Thyroid gland (tissue), 4 donors: ENCODE measurements around the gene PLXNA4. TPM values are rescaled to one million over a fixed set of nuclear protein-coding genes. Genes with fewer than 3 reads are reported as not detected.

ENCODE experiments used
- DNase-seq, 2 donors: peaks; one replicate each; pipeline ENCODE4 v3.0.0-alpha.2; 2019
- H3K27ac ChIP-seq, 3 donors: fragments of 200-600 bp; sonication (generic); 1 replicate in 2 of 3; 2 replicates in 1 of 3; pipeline ENCODE4 v1.5.1; 2016 to 2019; ENCODE audit warnings: mild to moderate bottlenecking in 1 of 3, moderate library complexity in 1 of 3
- H3K27me3 ChIP-seq: fragments of 200-600 bp; sonication (generic); one replicate; pipeline ENCODE4 v1.5.1; 2019
- H3K36me3 ChIP-seq, 2 donors: fragments of 200-600 bp; sonication (generic); one replicate each; pipeline ENCODE4 v1.5.1; 2016 to 2019
- H3K4me1 ChIP-seq, 2 donors: fragments of 200-600 bp; sonication (generic); one replicate each; pipeline ENCODE4 v1.5.1; 2017 to 2019
- H3K4me3 ChIP-seq, 3 donors: fragments of 200-600 bp; sonication (generic); replicated peaks in 1 of 3; 1 replicate in 2 of 3; 2 replicates in 1 of 3; pipeline ENCODE4 v1.5.1; 2016; ENCODE audit warnings: mild to moderate bottlenecking in 1 of 3
- H3K9me3 ChIP-seq: fragments of 200-600 bp; sonication (generic); one replicate; pipeline ENCODE4 v1.5.1; 2017
- CTCF ChIP-seq, 6 experiments: fragments of 200-600 bp in 3 of 6; fragments of 450-650 bp in 3 of 6; sonication (generic) in 3 of 6; IDR thresholded peaks; one replicate each; pipeline ENCODE4 v1.5.1; 2016 to 2019; ENCODE audit warnings: antibody characterized with exemption in 6 of 6, mild to moderate bottlenecking in 2 of 6, inconsistent platforms in 1 of 6, moderate library complexity in 1 of 6
- POLR2A ChIP-seq, 2 donors: fragments of 450-650 bp; IDR thresholded peaks; one replicate each; pipeline ENCODE4 v1.6.1; 2017; ENCODE audit warnings: antibody characterized with exemption in 2 of 2, mild to moderate bottlenecking in 2 of 2, moderate library complexity in 1 of 2
- WGBS, 2 donors: methylation state at CpG; one replicate each; pipeline ENCODE4 v1.1.5; 2017; 5-methylcytosine and 5-hydroxymethylcytosine counted together
- intact Hi-C: fragments of 100-400 bp; cut with DNase I; formaldehyde crosslinking; loops from one replicate; pipeline ENCODE4 v1.15.1; 2023
- total RNA-seq, 4 donors: library from RNA; depleted of rRNA; stranded (reverse); fragments of >200 nt; gene quantifications; one replicate each; pipeline ENCODE4 v1.2.3, GENCODE V29; 2016

PLXNA4 gene
- total RNA-seq, 4 donors from 2014 or later = 1.3 to 8.3 (median 2.4) TPM

DNA sequence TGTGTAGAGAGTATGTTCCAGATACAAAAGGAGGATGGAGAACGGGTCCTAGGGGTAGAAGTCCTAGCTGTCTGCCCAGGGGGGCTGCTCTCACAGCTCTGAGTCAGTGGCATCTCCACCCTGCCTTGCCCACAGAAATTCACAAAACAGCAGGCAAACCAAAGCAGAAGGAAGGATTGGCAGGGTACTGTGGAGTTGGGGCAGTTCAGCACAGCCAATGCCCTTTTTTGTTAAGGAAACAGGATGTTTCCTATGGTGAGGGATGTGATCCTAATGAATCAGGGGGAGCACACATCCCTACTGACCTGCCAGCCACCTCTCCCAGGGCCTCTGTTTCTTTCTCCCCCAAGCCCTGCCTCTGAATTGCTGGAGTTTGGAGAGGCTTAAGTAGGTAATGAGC is 457.6 kb downstream of the PLXNA4 start:
- H3K27ac ChIP-seq = no peak overlapping the region
- no peaks in the 10 kb centered on the region for H3K36me3 ChIP-seq
- no peaks in the 10 kb centered on the region for H3K4me1 ChIP-seq
- 75 to 83% methylated on average over 1 of the region's 1 CpG for WGBS, 2 donors
- no peaks in the 10 kb centered on the region for H3K27me3 ChIP-seq
- intact Hi-C loops = no loop called here
- DNase-seq = no peak
- TF ChIP-seq POLR2A (IDR thresholded peaks at IDR 0.05) (no peak), CTCF (IDR thresholded peaks at IDR 0.05) (no peak)
- no peaks in the 10 kb centered on the region for H3K9me3 ChIP-seq
- no peak overlapping the region for H3K4me3 ChIP-seq

DNA sequence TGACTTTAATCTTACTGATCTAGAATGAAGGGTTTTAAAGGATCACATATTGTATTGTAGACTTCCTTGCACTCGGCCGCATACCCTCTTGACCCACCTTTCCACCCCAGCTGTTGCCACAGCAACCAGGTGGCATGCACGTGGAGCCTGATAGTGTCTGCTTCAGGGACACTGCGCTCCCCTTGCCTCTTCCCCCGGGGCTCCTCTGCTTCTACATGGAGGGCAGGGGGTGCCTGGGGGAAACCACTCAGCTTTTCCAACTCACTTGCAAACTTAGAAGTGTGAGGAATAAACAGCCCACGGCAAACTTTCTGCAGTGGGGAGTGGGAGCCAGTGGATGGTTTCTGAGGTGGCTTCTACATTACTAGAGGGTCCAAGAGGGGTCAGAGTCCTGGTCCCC is 458.6 kb downstream of the PLXNA4 start:
- Histone ChIP-seq H3K36me3 (no peaks in the 10 kb centered on the region), H3K4me3 (no peak overlapping the region), H3K4me1 (no peaks in the 10 kb centered on the region), H3K9me3 (no peaks in the 10 kb centered on the region), H3K27me3 (no peaks in the 10 kb centered on the region), H3K27ac (no peak overlapping the region)
- 54 to 60% methylated on average over 6 of the region's 6 CpGs for WGBS, 2 donors
- intact Hi-C loops = no loop called here
- TF ChIP-seq CTCF (IDR thresholded peaks at IDR 0.05) (no peak), POLR2A (IDR thresholded peaks at IDR 0.05) (no peak)
- DNase-seq = no peak

GRCh38 chr7:132117181-132117580 is 459.1 kb downstream of the PLXNA4 start:
- no peaks in the 10 kb centered on the region for H3K36me3 ChIP-seq
- intact Hi-C loops = no loop called here
- no peak for DNase-seq
- H3K27ac ChIP-seq = no peak overlapping the region
- no peaks in the 10 kb centered on the region for H3K27me3 ChIP-seq
- TF ChIP-seq POLR2A (IDR thresholded peaks at IDR 0.05) (no peak), CTCF (IDR thresholded peaks at IDR 0.05) (no peak)
- H3K4me1 ChIP-seq = no peaks in the 10 kb centered on the region
- no peaks in the 10 kb centered on the region for H3K9me3 ChIP-seq
- WGBS, 2 donors = 82 to 83% methylated on average over 3 of the region's 3 CpGs
- no peak overlapping the region for H3K4me3 ChIP-seq

GRCh38 chr7:132116369-132116768 is 459.9 kb downstream of the PLXNA4 start:
- Histone ChIP-seq H3K9me3 (no peaks in the 10 kb centered on the region), H3K36me3 (no peaks in the 10 kb centered on the region), H3K27ac (no peak overlapping the region), H3K4me3 (no peak overlapping the region), H3K27me3 (no peaks in the 10 kb centered on the region), H3K4me1 (no peaks in the 10 kb centered on the region)
- WGBS, 2 donors = 73 to 78% methylated on average over 3 of the region's 3 CpGs
- intact Hi-C loops = no loop called here
- no peak for TF ChIP-seq CTCF (IDR thresholded peaks at IDR 0.05)
- TF ChIP-seq POLR2A (IDR thresholded peaks at IDR 0.05) = no peak
- DNase-seq = no peak

DNA sequence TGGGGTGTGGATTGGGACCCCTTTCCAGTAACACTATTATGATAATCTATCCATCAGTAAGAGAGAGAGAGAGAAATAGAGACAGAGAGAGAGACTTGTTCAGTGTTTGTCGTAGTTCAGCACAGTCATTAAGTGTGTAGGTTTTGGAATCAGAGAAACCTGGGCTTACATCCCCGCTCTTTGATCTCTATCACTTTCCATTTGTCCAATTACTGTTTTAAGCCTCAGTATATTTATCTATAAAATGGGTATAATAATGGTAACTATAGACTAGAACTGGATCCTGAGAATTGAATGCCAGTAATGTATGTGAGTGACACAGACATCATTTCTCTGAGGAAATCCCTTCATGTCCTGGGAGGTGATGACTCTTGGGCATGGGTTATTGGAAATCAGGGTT is 460.5 kb downstream of the PLXNA4 start:
- no peak overlapping the region for H3K4me3 ChIP-seq
- H3K36me3 ChIP-seq = no peaks in the 10 kb centered on the region
- TF ChIP-seq CTCF (IDR thresholded peaks at IDR 0.05) (no peak), POLR2A (IDR thresholded peaks at IDR 0.05) (no peak)
- WGBS, 2 donors = 94 to 96% methylated on average over 2 of the region's 2 CpGs
- H3K4me1 ChIP-seq = no peaks in the 10 kb centered on the region
- H3K27me3 ChIP-seq = no peaks in the 10 kb centered on the region
- no peak overlapping the region for H3K27ac ChIP-seq
- no peak for DNase-seq
- intact Hi-C loops = no loop called here
- H3K9me3 ChIP-seq = no peaks in the 10 kb centered on the region
